OCI-LY1 (cell line): ENCODE data around the gene NPAS3.

Experiments
- CTCF ChIP-seq: fragments of 200-600 bp; sonication (generic), shearing (Covaris generic); IDR thresholded peaks from 2 replicates; pipeline ENCODE4 v1.5.1; 2017; ENCODE audit warnings: mild to moderate bottlenecking, antibody characterized with exemption, low read length, moderate library complexity, mixed read lengths
- EZH2 ChIP-seq: fragments of 200-600 bp; sonication (generic), shearing (Covaris generic); IDR thresholded peaks from 2 replicates; pipeline ENCODE4 v1.8.0; 2017; ENCODE audit warnings: borderline replicate concordance, mixed run types, mild to moderate bottlenecking, antibody characterized with exemption, low read length, moderate library complexity, mixed read lengths

GRCh38 chr14:33469898-33470297 is 531.2 kb downstream of the NPAS3 start:
- no peak for TF ChIP-seq CTCF
- no peak for TF ChIP-seq EZH2
